ENCODE data around the gene SLC25A48. TPM values are rescaled to one million over a fixed set of nuclear protein-coding genes. Genes with fewer than 3 reads are reported as not detected.

Gene SLC25A48
- total and polyA plus RNA-seq, 3 donors from 2014 or later = 0.71 to 1.8 (median 1.4) TPM

DNA sequence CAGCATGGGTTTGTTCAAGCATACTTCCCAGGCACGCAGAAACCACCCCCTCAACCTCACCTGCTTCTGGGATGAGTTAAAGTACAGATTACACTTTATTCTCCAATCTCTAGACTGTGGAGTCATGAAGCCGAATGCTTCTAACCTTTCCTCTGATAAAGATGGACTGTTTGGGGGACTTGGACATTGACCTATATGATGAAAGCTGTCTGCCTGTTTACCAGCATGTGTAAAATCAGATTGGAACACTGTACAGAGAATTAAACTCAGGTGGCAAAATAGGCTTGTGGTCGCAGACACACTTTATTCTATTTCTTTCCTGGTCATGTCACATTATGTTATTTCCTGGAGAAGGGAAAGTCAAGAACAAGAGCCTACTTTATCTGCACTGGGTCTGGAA lies 35.5 kb downstream of the SLC25A48 start:
- 73 to 83% methylated on average over 3 of the region's 3 CpGs for WGBS, 2 donors
- intact Hi-C loops (cut with DNase I; ENCODE audit: low total_unique reads) = no loop called here

DNA sequence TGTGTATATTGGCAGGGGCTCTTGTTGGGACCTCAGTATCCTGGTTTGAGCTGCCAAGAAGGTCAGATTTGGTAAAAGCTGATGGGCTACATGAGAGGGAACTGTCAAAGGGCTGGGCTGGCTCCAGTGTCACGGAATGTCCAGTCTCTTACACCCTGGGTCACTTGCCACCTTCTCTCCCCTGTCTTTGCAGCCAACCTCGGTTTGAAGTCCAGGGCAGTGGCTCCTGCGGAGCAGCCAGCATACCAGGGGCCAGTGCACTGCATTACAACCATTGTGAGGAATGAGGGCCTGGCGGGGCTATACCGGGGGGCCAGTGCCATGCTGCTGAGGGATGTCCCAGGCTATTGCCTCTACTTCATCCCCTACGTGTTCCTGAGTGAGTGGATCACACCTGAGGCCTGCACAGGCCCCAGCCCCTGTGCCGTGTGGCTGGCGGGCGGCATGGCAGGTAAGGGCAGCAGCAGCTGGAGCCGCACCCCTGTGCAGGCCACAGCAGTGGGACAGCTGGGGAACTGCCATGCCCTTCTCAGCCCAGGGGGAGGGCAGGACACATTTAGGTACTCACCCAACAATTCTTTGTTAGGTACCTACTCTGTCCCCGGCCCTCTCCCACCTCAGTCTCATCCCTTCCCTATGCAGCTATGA lies 36.9 kb downstream of the SLC25A48 start:
- Histone ChIP-seq H3K27ac (no peak overlapping the region), H3K27me3 (no peaks in the 10 kb centered on the region), H3K36me3 (ENCODE audit: low read depth, missing control alignments) (no peaks in the 10 kb centered on the region), H3K9me3 (no peaks in the 10 kb centered on the region), H3K4me3 (no peak overlapping the region), H3K4me1 (no peaks in the 10 kb centered on the region)
- 88 to 91% methylated on average over 9 to 11 of the region's 11 CpGs for WGBS, 2 donors
- no peak for DNase-seq
- intact Hi-C loops (cut with DNase I; ENCODE audit: low total_unique reads) = no loop called here
- TF ChIP-seq, protein P1, sequence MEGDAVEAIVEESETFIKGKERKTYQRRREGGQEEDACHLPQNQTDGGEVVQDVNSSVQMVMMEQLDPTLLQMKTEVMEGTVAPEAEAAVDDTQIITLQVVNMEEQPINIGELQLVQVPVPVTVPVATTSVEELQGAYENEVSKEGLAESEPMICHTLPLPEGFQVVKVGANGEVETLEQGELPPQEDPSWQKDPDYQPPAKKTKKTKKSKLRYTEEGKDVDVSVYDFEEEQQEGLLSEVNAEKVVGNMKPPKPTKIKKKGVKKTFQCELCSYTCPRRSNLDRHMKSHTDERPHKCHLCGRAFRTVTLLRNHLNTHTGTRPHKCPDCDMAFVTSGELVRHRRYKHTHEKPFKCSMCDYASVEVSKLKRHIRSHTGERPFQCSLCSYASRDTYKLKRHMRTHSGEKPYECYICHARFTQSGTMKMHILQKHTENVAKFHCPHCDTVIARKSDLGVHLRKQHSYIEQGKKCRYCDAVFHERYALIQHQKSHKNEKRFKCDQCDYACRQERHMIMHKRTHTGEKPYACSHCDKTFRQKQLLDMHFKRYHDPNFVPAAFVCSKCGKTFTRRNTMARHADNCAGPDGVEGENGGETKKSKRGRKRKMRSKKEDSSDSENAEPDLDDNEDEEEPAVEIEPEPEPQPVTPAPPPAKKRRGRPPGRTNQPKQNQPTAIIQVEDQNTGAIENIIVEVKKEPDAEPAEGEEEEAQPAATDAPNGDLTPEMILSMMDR (IDR thresholded peaks at IDR 0.05) = no peak
- TF ChIP-seq POLR2A (IDR thresholded peaks at IDR 0.05) = no peak

More for the DNA sequence above, 35.5 kb downstream of the SLC25A48 start:
- Histone ChIP-seq H3K36me3 (ENCODE audit: low read depth, missing control alignments) (no peaks in the 10 kb centered on the region), H3K4me3 (no peak overlapping the region), H3K27ac (no peak overlapping the region), H3K4me1 (no peaks in the 10 kb centered on the region), H3K9me3 (no peaks in the 10 kb centered on the region), H3K27me3 (no peaks in the 10 kb centered on the region)
- no peak for DNase-seq
- TF ChIP-seq POLR2A (IDR thresholded peaks at IDR 0.05) = no peak
- TF ChIP-seq, protein P1 (IDR thresholded peaks at IDR 0.05) = no peak

DNA sequence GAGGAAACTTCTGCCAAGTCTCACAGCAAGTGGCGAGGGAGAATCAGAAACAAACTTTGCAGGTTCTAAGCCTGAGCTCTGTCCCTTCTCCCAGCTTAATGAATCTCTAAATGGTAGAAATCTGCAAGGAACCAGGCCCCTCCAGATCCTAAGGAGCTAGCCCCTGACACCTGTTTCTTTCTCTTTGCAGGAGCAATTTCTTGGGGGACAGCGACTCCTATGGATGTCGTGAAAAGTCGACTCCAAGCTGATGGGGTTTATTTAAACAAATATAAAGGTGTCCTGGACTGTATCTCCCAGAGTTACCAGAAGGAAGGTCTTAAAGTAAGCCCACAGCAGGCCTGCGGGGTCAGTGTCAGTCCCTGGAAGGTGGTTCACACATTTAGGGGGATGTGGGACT lies 39.4 kb downstream of the SLC25A48 start:
- TF ChIP-seq POLR2A (IDR thresholded peaks at IDR 0.05) = no peak
- TF ChIP-seq, protein P1 (IDR thresholded peaks at IDR 0.05) = no peak
- no peaks in the 10 kb centered on the region for H3K27me3 ChIP-seq
- H3K36me3 ChIP-seq (ENCODE audit: low read depth, missing control alignments) = no peaks in the 10 kb centered on the region
- 85 to 89% methylated on average over 5 of the region's 5 CpGs for WGBS, 2 donors
- intact Hi-C loops (cut with DNase I; ENCODE audit: low total_unique reads) = no loop called here
- no peaks in the 10 kb centered on the region for H3K4me1 ChIP-seq
- no peak overlapping the region for H3K4me3 ChIP-seq
- DNase-seq = no peak
- no peaks in the 10 kb centered on the region for H3K9me3 ChIP-seq
- no peak overlapping the region for H3K27ac ChIP-seq

DNA sequence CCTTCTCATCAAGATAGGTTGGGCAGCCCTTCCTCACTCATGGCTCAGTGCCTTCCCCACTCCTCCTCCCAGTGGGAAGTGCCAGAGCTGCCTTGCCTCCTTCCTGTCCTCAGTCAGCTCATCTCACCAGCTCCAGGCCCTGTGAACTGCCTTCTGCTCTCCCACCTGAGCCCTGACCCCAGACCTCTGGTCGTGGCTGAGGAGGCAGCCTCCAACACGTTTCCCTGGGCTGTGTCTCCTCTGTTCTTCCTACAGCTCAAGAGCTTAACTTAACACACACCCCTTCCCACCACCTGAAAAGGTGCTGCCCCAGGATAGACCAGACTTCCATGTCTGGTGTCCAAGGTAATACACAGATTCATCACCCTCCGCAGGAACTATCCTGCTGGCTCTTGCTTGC lies 40.0 kb downstream of the SLC25A48 start:
- Histone ChIP-seq H3K9me3 (no peaks in the 10 kb centered on the region), H3K36me3 (ENCODE audit: low read depth, missing control alignments) (no peaks in the 10 kb centered on the region), H3K4me1 (no peaks in the 10 kb centered on the region), H3K27me3 (no peaks in the 10 kb centered on the region), H3K27ac (no peak overlapping the region), H3K4me3 (no peak overlapping the region)
- TF ChIP-seq, protein P1 (IDR thresholded peaks at IDR 0.05) = no peak
- no peak for TF ChIP-seq POLR2A (IDR thresholded peaks at IDR 0.05)
- intact Hi-C loops (cut with DNase I; ENCODE audit: low total_unique reads) = no loop called here
- 63 to 70% methylated on average over 3 of the region's 3 CpGs for WGBS, 2 donors
- DNase-seq = no peak

DNA sequence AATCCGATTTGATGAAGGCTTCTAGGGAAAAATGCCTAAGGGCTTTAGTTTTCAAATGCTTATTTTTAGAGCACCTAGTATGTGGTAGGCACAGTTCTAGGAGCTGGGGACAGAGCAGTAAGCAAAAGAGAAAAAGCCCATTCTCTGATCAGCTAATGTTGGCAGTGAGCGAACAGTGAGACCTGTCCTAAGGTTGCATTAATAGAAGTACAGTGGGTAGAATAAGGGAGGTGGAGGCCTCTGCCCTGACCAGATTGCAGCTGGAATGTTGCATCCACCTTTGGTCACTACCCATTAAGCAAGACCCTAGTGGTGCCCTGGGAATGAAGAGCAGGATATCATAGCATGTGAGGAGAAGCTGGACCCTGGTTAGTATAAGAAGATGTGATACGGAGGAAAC lies 41.1 kb downstream of the SLC25A48 start:
- no peak for TF ChIP-seq POLR2A (IDR thresholded peaks at IDR 0.05)
- TF ChIP-seq, protein P1 (IDR thresholded peaks at IDR 0.05) = no peak
- Histone ChIP-seq H3K27ac (no peak overlapping the region), H3K4me1 (no peaks in the 10 kb centered on the region), H3K9me3 (no peaks in the 10 kb centered on the region), H3K4me3 (no peak overlapping the region), H3K36me3 (ENCODE audit: low read depth, missing control alignments) (no peaks in the 10 kb centered on the region), H3K27me3 (no peaks in the 10 kb centered on the region)
- intact Hi-C loops (cut with DNase I; ENCODE audit: low total_unique reads) = no loop called here
- no peak for DNase-seq
- 89 to 92% methylated on average over 3 of the region's 3 CpGs for WGBS, 2 donors
